Thyroid gland (tissue), 4 donors: Measurements from ENCODE around the gene FAM13B. TPM values are rescaled to one million over a fixed set of nuclear protein-coding genes. Genes with fewer than 3 reads are reported as not detected.

Source experiments
- DNase-seq, 2 donors: peaks; one replicate each; pipeline ENCODE4 v3.0.0-alpha.2; 2019
- H3K27ac ChIP-seq, 3 donors: fragments of 200-600 bp; sonication (generic); 1 replicate in 2 of 3; 2 replicates in 1 of 3; pipeline ENCODE4 v1.5.1; 2016 to 2019; ENCODE audit warnings: mild to moderate bottlenecking in 1 of 3, moderate library complexity in 1 of 3
- H3K27me3 ChIP-seq: fragments of 200-600 bp; sonication (generic); one replicate; pipeline ENCODE4 v1.5.1; 2019
- H3K36me3 ChIP-seq, 2 donors: fragments of 200-600 bp; sonication (generic); one replicate each; pipeline ENCODE4 v1.5.1; 2016 to 2019
- H3K4me1 ChIP-seq, 2 donors: fragments of 200-600 bp; sonication (generic); one replicate each; pipeline ENCODE4 v1.5.1; 2017 to 2019
- H3K4me3 ChIP-seq, 3 donors: fragments of 200-600 bp; sonication (generic); replicated peaks in 1 of 3; 1 replicate in 2 of 3; 2 replicates in 1 of 3; pipeline ENCODE4 v1.5.1; 2016; ENCODE audit warnings: mild to moderate bottlenecking in 1 of 3
- H3K9me3 ChIP-seq: fragments of 200-600 bp; sonication (generic); one replicate; pipeline ENCODE4 v1.5.1; 2017
- CTCF ChIP-seq, 6 experiments: fragments of 200-600 bp in 3 of 6; fragments of 450-650 bp in 3 of 6; sonication (generic) in 3 of 6; IDR thresholded peaks; one replicate each; pipeline ENCODE4 v1.5.1; 2016 to 2019; ENCODE audit warnings: antibody characterized with exemption in 6 of 6, mild to moderate bottlenecking in 2 of 6, inconsistent platforms in 1 of 6, moderate library complexity in 1 of 6
- POLR2A ChIP-seq, 2 donors: fragments of 450-650 bp; IDR thresholded peaks; one replicate each; pipeline ENCODE4 v1.6.1; 2017; ENCODE audit warnings: antibody characterized with exemption in 2 of 2, mild to moderate bottlenecking in 2 of 2, moderate library complexity in 1 of 2
- WGBS, 2 donors: methylation state at CpG; one replicate each; pipeline ENCODE4 v1.1.5; 2017; 5-methylcytosine and 5-hydroxymethylcytosine counted together
- intact Hi-C: fragments of 100-400 bp; cut with DNase I; formaldehyde crosslinking; loops from one replicate; pipeline ENCODE4 v1.15.1; 2023
- total RNA-seq, 4 donors: library from RNA; depleted of rRNA; stranded (reverse); fragments of >200 nt; gene quantifications; one replicate each; pipeline ENCODE4 v1.2.3, GENCODE V29; 2016

The FAM13B gene
- total RNA-seq, 4 donors from 2014 or later, result 40.1 to 72.0 (median 49.5) TPM

- no peaks in the 10 kb centered on the region for H3K27me3 ChIP-seq
- 91 to 92% methylated on average over 3 of the region's 3 CpGs for WGBS, 2 donors
- DNase-seq, result no peak
- no peak overlapping the region for H3K27ac ChIP-seq
- no peak for TF ChIP-seq CTCF (IDR thresholded peaks at IDR 0.05)
- TF ChIP-seq POLR2A (IDR thresholded peaks at IDR 0.05), result no peak
- H3K36me3 ChIP-seq, result no peaks in the 10 kb centered on the region
- no peaks in the 10 kb centered on the region for H3K9me3 ChIP-seq
- intact Hi-C loops, result no loop called here
- no peaks in the 10 kb centered on the region for H3K4me1 ChIP-seq
- no peak overlapping the region for H3K4me3 ChIP-seq
Measured at GRCh38 chr5:137899493-137899892, 133.4 kb downstream of the FAM13B start.

GRCh38 chr5:137896560-137896959, 136.3 kb downstream of the FAM13B start:
- intact Hi-C loops, result no loop called here
- Histone ChIP-seq H3K9me3 (no peaks in the 10 kb centered on the region), H3K27ac (no peak overlapping the region), H3K27me3 (no peaks in the 10 kb centered on the region), H3K4me1 (no peaks in the 10 kb centered on the region), H3K36me3 (no peaks in the 10 kb centered on the region), H3K4me3 (no peak overlapping the region)
- 91 to 95% methylated on average over 3 of the region's 3 CpGs for WGBS, 2 donors
- no peak for DNase-seq
- TF ChIP-seq CTCF (IDR thresholded peaks at IDR 0.05), result no peak
- no peak for TF ChIP-seq POLR2A (IDR thresholded peaks at IDR 0.05)

- Histone ChIP-seq H3K4me1 (no peaks in the 10 kb centered on the region), H3K27ac (no peak overlapping the region), H3K27me3 (no peaks in the 10 kb centered on the region), H3K36me3 (no peaks in the 10 kb centered on the region), H3K4me3 (no peak overlapping the region), H3K9me3 (no peaks in the 10 kb centered on the region)
- TF ChIP-seq CTCF (IDR thresholded peaks at IDR 0.05) (no peak), POLR2A (IDR thresholded peaks at IDR 0.05) (no peak)
- no peak for DNase-seq
- intact Hi-C loops, result no loop called here
Measured at GRCh38 chr5:137894586-137894985, 138.3 kb downstream of the FAM13B start.

- intact Hi-C loops, result no loop called here
- Histone ChIP-seq H3K27me3 (no peaks in the 10 kb centered on the region), H3K4me1 (peaks cover 0 to 3% of the 10 kb centered on the region in 2 donors)
Measured at GRCh38 chr5:137891849-137892248, 141.0 kb downstream of the FAM13B start.

GRCh38 chr5:137890845-137891244, 142.0 kb downstream of the FAM13B start:
- H3K4me1 ChIP-seq, result peaks cover 0 to 3% of the 10 kb centered on the region in 2 donors
- no peaks in the 10 kb centered on the region for H3K36me3 ChIP-seq
- H3K27ac ChIP-seq, result no peak overlapping the region
- WGBS, 2 donors, result 77 to 90% methylated on average over 1 of the region's 1 CpG
- intact Hi-C loops, result no loop called here
- H3K9me3 ChIP-seq, result no peaks in the 10 kb centered on the region
- H3K27me3 ChIP-seq, result no peaks in the 10 kb centered on the region
- H3K4me3 ChIP-seq, result no peak overlapping the region
- DNase-seq, result no peak
- no peak for TF ChIP-seq CTCF (IDR thresholded peaks at IDR 0.05)
- no peak for TF ChIP-seq POLR2A (IDR thresholded peaks at IDR 0.05)

More at GRCh38 chr5:137891849-137892248, 141.0 kb downstream of the FAM13B start:
- no peak for TF ChIP-seq POLR2A (IDR thresholded peaks at IDR 0.05)
- TF ChIP-seq CTCF (IDR thresholded peaks at IDR 0.05), result no peak
- H3K36me3 ChIP-seq, result no peaks in the 10 kb centered on the region
- no peaks in the 10 kb centered on the region for H3K9me3 ChIP-seq
- 90 to 99% methylated on average over 3 of the region's 3 CpGs for WGBS, 2 donors
- H3K27ac ChIP-seq, result no peak overlapping the region
- no peak for DNase-seq
- H3K4me3 ChIP-seq, result no peak overlapping the region
